ENCODE results near the gene KRT2. TPM values are rescaled to one million over a fixed set of nuclear protein-coding genes. Genes with fewer than 3 reads are reported as not detected.

The KRT2 gene
- total RNA-seq, result not detected
- long read RNA-seq, result 0 reads

GRCh38 chr12:52651726-52652261 lies at the start of gene KRT2:
Gene KRT2 (minus strand): TSS chr12:52652211. CDS start chr12:52652142, 69 bp downstream.
- intact Hi-C loops (cut with micrococcal nuclease), result no loop called here
- H3K36me3 ChIP-seq, result no peaks in the 10 kb centered on the region
- H3K9me3 ChIP-seq (replicated peaks), result no peaks in the 10 kb centered on the region
- no peak for TF ChIP-seq CTCF (IDR thresholded peaks at IDR 0.05; ENCODE audit: borderline replicate concordance)
- H3K27me3 ChIP-seq (ENCODE audit: low read depth), result peaks cover 35% of the 10 kb centered on the region
- no peak within 1 kb of the TSS for H3K4me3 ChIP-seq
- no peak for DNase-seq
- H3K27ac ChIP-seq (replicated peaks), result no peak within 1 kb of the TSS
- peaks cover 17% of the 10 kb centered on the region for H3K4me1 ChIP-seq

- no peak overlapping the region for H3K27ac ChIP-seq (replicated peaks)
Observed at GRCh38 chr12:52701281-52701680, 49.3 kb upstream of the KRT2 start.

GRCh38 chr12:52699960-52700359 lies 47.9 kb upstream of the KRT2 start:
- Histone ChIP-seq H3K27ac (replicated peaks) (no peak overlapping the region), H3K4me1 (peaks cover 16% of the 10 kb centered on the region), H3K36me3 (no peaks in the 10 kb centered on the region), H3K9me3 (replicated peaks) (no peaks in the 10 kb centered on the region), H3K27me3 (ENCODE audit: low read depth) (peaks cover 41% of the 10 kb centered on the region), H3K4me3 (no peak overlapping the region)
- TF ChIP-seq CTCF (IDR thresholded peaks at IDR 0.05; ENCODE audit: borderline replicate concordance), result no peak
- intact Hi-C loops (cut with micrococcal nuclease), result no loop called here
- no peak for DNase-seq

More at GRCh38 chr12:52701281-52701680, 49.3 kb upstream of the KRT2 start:
- intact Hi-C loops (cut with micrococcal nuclease), result no loop called here
- Histone ChIP-seq H3K36me3 (no peaks in the 10 kb centered on the region), H3K9me3 (replicated peaks) (no peaks in the 10 kb centered on the region), H3K4me1 (peaks cover 16% of the 10 kb centered on the region), H3K27me3 (ENCODE audit: low read depth) (peaks cover 38% of the 10 kb centered on the region), H3K4me3 (no peak overlapping the region)
- no peak for DNase-seq
- no peak for TF ChIP-seq CTCF (IDR thresholded peaks at IDR 0.05; ENCODE audit: borderline replicate concordance)

GRCh38 chr12:52699373-52699772 lies 47.4 kb upstream of the KRT2 start:
- no peak for TF ChIP-seq CTCF (IDR thresholded peaks at IDR 0.05; ENCODE audit: borderline replicate concordance)
- DNase-seq, result no peak
- H3K36me3 ChIP-seq, result no peaks in the 10 kb centered on the region
- H3K4me3 ChIP-seq, result no peak overlapping the region
- no peak overlapping the region for H3K27ac ChIP-seq (replicated peaks)
- peaks cover 16% of the 10 kb centered on the region for H3K4me1 ChIP-seq
- H3K9me3 ChIP-seq (replicated peaks), result no peaks in the 10 kb centered on the region
- intact Hi-C loops (cut with micrococcal nuclease), result no loop called here
- peaks cover 43% of the 10 kb centered on the region for H3K27me3 ChIP-seq (ENCODE audit: low read depth)

GRCh38 chr12:52698651-52699340 lies 46.8 kb upstream of the KRT2 start:
- H3K4me3 ChIP-seq, result no peak overlapping the region
- no peak for TF ChIP-seq CTCF (IDR thresholded peaks at IDR 0.05; ENCODE audit: borderline replicate concordance)

More at GRCh38 chr12:52698651-52699340, 46.8 kb upstream of the KRT2 start:
- DNase-seq, result no peak
- H3K9me3 ChIP-seq (replicated peaks), result no peaks in the 10 kb centered on the region
- H3K36me3 ChIP-seq, result no peaks in the 10 kb centered on the region
- H3K4me1 ChIP-seq, result peaks cover 16% of the 10 kb centered on the region
- H3K27ac ChIP-seq (replicated peaks), result no peak overlapping the region
- intact Hi-C loops (cut with micrococcal nuclease), result no loop called here
- H3K27me3 ChIP-seq (ENCODE audit: low read depth), result peaks cover 43% of the 10 kb centered on the region
